OCI-LY3 (cell line): ENCODE data around the gene MAP7D3.
"Not testable (repeated sequence)": the region's sequence is repeated elsewhere in the genome, so short reads cannot be mapped to it uniquely, and the experiment has no call there.

Experiments used
- H2AFZ ChIP-seq: fragments of 200-600, 300-600 bp; shearing (Covaris generic); 2 replicates; pipeline ENCODE4 v1.6.0; 2014; ENCODE audit warnings: antibody characterized with exemption, low read depth, low read length
- H3K27ac ChIP-seq: fragments of 200-600, 300-600 bp; sonication (generic); 2 replicates; pipeline ENCODE4 v1.5.1; 2014; ENCODE audit warnings: mild to moderate bottlenecking, low read length, moderate library complexity, mixed read lengths
- H3K27me3 ChIP-seq: fragments of 200-600, 300-600 bp; sonication (generic); 2 replicates; pipeline ENCODE4 v1.6.1; 2014; ENCODE audit warnings: low read depth, low read length, mixed read lengths
- H3K36me3 ChIP-seq: fragments of 200-600, 300-600 bp; sonication (generic); replicated peaks from 2 replicates; pipeline ENCODE3; 2014; ENCODE audit warnings: low read depth, low read length, mixed read lengths
- H3K4me1 ChIP-seq: fragments of 300-600, 200-600 bp; sonication (generic); 2 replicates; pipeline ENCODE4 v1.6.1; 2014; ENCODE audit warnings: low read length, mixed read lengths
- H3K4me2 ChIP-seq: fragments of 200-600, 300-600 bp; sonication (generic); 2 replicates; pipeline ENCODE4 v1.6.1; 2014; ENCODE audit warnings: low read length, mixed read lengths
- H3K4me3 ChIP-seq: fragments of 300-600, 200-600 bp; sonication (generic); 2 replicates; pipeline ENCODE4 v1.5.1; 2014; ENCODE audit warnings: antibody characterized with exemption, mild to moderate bottlenecking, low read length, moderate library complexity
- H3K79me2 ChIP-seq: fragments of 300-600, 200-600 bp; shearing (Covaris generic); 2 replicates; pipeline ENCODE4 v1.6.1; 2014; ENCODE audit warnings: mild to moderate bottlenecking, low read length, mixed read lengths
- H3K9ac ChIP-seq: fragments of 300-600, 200-600 bp; shearing (Covaris generic); 2 replicates; pipeline ENCODE4 v1.6.0; 2014; ENCODE audit warnings: mild to moderate bottlenecking, low read length, moderate library complexity
- H3K9me3 ChIP-seq: fragments of 200-600, 300-600 bp; shearing (Covaris generic); 2 replicates; pipeline ENCODE4 v1.6.1; 2014; ENCODE audit warnings: low read length, mixed read lengths; ENCODE audit not compliant: insufficient read depth
- H4K20me1 ChIP-seq: fragments of 200-600, 300-600 bp; sonication (generic); 2 replicates; pipeline ENCODE4 v1.6.1; 2016; ENCODE audit warnings: low read length, mixed read lengths; ENCODE audit not compliant: insufficient read depth
- EZH2phosphoT487 ChIP-seq: fragments of 200-600 bp; shearing (Covaris generic); IDR thresholded peaks from 2 replicates; pipeline ENCODE4 v1.6.1; 2018; ENCODE audit warnings: antibody characterized with exemption, mixed run types, low read depth
- TF ChIP-seq, protein P1 (sequence below): fragments of 200-600, 300-600 bp; sonication (generic); IDR thresholded peaks from 2 replicates; pipeline ENCODE4 v1.5.1; 2014; ENCODE audit warnings: antibody characterized with exemption, low read length, low read depth

Gene MAP7D3

DNA sequence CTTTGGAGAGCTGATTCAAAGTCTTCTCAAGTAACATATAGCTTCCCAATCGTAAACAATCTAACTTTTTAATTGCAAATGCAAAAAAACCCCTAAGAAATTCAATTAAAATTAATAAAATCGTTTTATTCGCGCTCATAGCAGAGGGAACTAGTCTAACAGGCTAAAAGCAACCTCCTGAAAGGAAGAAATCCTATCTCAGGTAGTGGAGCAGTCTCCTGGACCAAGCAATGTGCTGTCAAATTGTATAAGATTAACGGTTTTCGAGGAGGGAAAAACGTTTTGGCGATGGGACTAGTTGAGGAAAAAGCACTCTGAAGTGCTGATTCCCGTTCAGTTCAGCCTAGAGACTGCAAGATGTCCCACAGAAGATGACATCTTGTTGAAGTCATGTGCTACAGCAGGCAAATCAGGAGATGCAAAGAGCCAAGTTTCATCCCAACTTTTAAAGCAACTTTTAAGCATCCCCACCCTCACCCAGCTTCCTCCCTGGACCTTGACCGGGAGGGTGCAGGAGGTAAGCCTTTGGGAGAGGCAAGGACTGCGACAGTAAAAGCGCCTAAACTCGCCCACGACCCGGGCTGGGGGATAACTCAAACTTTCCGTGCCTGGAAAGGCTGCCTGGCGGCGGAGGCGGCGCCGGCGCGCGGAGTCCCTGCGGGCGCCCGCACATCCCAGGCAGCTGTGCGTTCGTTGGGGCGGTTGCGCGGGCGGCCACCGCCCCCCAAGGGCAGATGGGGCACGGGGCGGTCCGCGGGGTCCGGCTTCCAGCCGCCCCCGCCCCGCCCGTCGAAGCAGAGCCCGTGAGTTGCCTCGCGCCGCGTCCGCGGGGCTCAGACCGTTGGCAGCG is 784 bp downstream of the MAP7D3 start:
- Histone ChIP-seq H3K27me3 (no peaks in the 10 kb centered on the region), H3K79me2 (peaks cover 18% of the 10 kb centered on the region), H3K4me3 (peak overlapping the region; percentile 83), H3K27ac (0 out of 2 replicates have a peak overlapping the region, but pooled peaks have one; percentile 19), H3K36me3 (no peaks in the 10 kb centered on the region), H3K4me2 (peak overlapping the region; percentile 81), H2AFZ (peak overlapping the region; percentile 93), H4K20me1 (no peaks in the 10 kb centered on the region), H3K9ac (peak overlapping the region; percentile 87), H3K9me3 (no peaks in the 10 kb centered on the region), H3K4me1 (peaks cover 6% of the 10 kb centered on the region; the same call in 1 of the 2 replicates)
- TF ChIP-seq EZH2phosphoT487, result no peak
- TF ChIP-seq, protein P1, sequence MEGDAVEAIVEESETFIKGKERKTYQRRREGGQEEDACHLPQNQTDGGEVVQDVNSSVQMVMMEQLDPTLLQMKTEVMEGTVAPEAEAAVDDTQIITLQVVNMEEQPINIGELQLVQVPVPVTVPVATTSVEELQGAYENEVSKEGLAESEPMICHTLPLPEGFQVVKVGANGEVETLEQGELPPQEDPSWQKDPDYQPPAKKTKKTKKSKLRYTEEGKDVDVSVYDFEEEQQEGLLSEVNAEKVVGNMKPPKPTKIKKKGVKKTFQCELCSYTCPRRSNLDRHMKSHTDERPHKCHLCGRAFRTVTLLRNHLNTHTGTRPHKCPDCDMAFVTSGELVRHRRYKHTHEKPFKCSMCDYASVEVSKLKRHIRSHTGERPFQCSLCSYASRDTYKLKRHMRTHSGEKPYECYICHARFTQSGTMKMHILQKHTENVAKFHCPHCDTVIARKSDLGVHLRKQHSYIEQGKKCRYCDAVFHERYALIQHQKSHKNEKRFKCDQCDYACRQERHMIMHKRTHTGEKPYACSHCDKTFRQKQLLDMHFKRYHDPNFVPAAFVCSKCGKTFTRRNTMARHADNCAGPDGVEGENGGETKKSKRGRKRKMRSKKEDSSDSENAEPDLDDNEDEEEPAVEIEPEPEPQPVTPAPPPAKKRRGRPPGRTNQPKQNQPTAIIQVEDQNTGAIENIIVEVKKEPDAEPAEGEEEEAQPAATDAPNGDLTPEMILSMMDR, result no peak

DNA sequence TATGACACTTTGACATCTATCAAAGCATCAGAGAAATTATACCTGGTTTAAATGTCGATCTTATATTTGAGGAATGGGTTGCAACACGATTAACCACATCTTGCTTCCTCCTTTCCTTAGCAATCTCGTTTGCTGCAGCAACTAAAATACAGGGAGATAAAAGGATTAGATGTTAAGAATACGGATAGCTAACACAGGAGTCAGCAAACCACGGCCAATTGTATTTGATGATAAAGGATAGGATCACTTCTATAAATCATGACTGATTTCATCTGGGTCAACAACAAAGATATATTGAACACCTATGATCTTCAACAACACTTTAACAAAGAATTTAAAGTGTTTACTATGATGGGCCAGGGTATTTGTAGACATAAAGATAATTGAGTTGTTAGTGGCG is 5.0 kb downstream of the MAP7D3 start:
- Histone ChIP-seq H3K4me2 (no peak overlapping the region), H2AFZ (no peak overlapping the region), H3K4me1 (peaks cover 6% of the 10 kb centered on the region; the same call in 1 of the 2 replicates), H3K79me2 (peaks cover 18% of the 10 kb centered on the region), H3K27ac (no peak overlapping the region), H3K9me3 (no peaks in the 10 kb centered on the region), H4K20me1 (no peaks in the 10 kb centered on the region), H3K9ac (no peak overlapping the region), H3K27me3 (no peaks in the 10 kb centered on the region), H3K4me3 (no peak overlapping the region), H3K36me3 (peaks cover 6% of the 10 kb centered on the region)
- TF ChIP-seq, protein P1, result no peak
- no peak for TF ChIP-seq EZH2phosphoT487

DNA sequence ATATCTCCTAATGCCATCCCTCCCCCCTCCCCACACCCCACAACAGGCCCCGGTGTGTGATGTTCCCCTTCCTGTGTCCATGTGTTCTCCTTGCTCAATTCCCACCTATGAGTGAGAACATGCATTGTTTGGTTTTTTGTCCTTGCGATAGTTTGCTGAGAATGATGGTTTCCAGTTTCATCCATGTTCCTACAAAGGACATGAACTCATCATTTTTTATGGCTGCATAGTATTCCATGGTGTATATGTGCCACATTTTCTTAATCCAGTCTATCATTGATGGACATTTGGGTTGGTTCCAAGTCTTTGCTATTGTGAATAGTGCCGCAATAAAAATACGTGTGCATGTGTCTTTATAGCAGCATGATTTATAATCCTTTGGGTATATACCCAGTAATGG is 13.4 kb downstream of the MAP7D3 start:
- not testable (repeated sequence) for H3K79me2 ChIP-seq, H2AFZ ChIP-seq, H3K36me3 ChIP-seq, H3K4me3 ChIP-seq, H3K4me2 ChIP-seq, H3K4me1 ChIP-seq, H4K20me1 ChIP-seq, H3K9ac ChIP-seq, H3K27me3 ChIP-seq, H3K9me3 ChIP-seq, H3K27ac ChIP-seq

DNA sequence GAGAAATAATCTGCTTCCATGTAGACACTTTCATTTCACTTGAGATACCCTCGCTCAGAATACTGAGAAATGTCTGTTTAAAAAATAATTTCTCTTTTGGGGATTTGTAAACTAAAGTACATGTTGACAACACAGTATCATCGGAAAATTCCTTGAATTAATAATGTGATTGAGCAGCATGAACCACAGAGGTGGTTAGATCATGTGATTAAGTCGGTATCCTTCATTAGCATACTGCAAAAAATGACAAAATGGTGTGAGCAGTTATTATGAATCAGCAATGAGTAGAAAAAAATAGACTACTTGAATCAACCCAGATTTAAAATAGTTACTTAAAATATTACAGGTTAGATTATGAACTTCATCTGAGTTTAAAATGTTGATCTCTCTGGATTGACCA is 14.1 kb downstream of the MAP7D3 start:
- no peak overlapping the region for H3K27ac ChIP-seq
- H3K4me1 ChIP-seq, result no peaks in the 10 kb centered on the region
- no peaks in the 10 kb centered on the region for H3K9me3 ChIP-seq
- no peak overlapping the region for H3K4me3 ChIP-seq
- no peak overlapping the region for H3K4me2 ChIP-seq
- no peaks in the 10 kb centered on the region for H4K20me1 ChIP-seq
- no peaks in the 10 kb centered on the region for H3K27me3 ChIP-seq
- H2AFZ ChIP-seq, result no peak overlapping the region
- H3K79me2 ChIP-seq, result no peaks in the 10 kb centered on the region
- H3K36me3 ChIP-seq, result peaks cover 4% of the 10 kb centered on the region
- TF ChIP-seq, protein P1, result no peak
- no peak for TF ChIP-seq EZH2phosphoT487
- H3K9ac ChIP-seq, result no peak overlapping the region
